ENCODE data around the gene SLC22A17. TPM values are rescaled to one million over a fixed set of nuclear protein-coding genes. Genes with fewer than 3 reads are reported as not detected.

SLC22A17 gene
- total and polyA plus RNA-seq, 2 of the 13 experiments (the other 11 are each of a cell fraction or from before 2014, with no cell fraction given), result 0.95 to 1.1 TPM

GRCh38 chr14:23385642-23386265, 33.1 kb upstream of the SLC22A17 start (continued):
- TF ChIP-seq KDM2A (CRISPR knock-in tag; IDR thresholded peaks at IDR 0.05; ENCODE audit: borderline replicate concordance, low read depth) (no peak), RERE (CRISPR knock-in tag; IDR thresholded peaks at IDR 0.05; ENCODE audit: low read depth) (no peak), PREB (CRISPR knock-in tag; IDR thresholded peaks at IDR 0.05) (no peak), KMT2A (CRISPR knock-in tag; IDR thresholded peaks at IDR 0.05) (no peak), ZNF792 (CRISPR knock-in tag; IDR thresholded peaks at IDR 0.05) (no peak), ZUFSP (CRISPR knock-in tag; IDR thresholded peaks at IDR 0.05; ENCODE audit: borderline replicate concordance) (no peak), SOX5 (CRISPR knock-in tag; IDR thresholded peaks at IDR 0.05; ENCODE audit: borderline replicate concordance) (no peak), TEF (CRISPR knock-in tag; IDR thresholded peaks at IDR 0.05) (no peak), ZBTB14 (CRISPR knock-in tag; IDR thresholded peaks at IDR 0.05) (no peak), ELF3 (CRISPR knock-in tag; IDR thresholded peaks at IDR 0.05) (peak; percentile 67), CHD2 (IDR thresholded peaks at IDR 0.05; ENCODE audit: low read depth, low read length) (no peak), ZBTB46 (CRISPR knock-in tag; IDR thresholded peaks at IDR 0.05; ENCODE audit: borderline replicate concordance) (no peak), ZFP82 (CRISPR knock-in tag; IDR thresholded peaks at IDR 0.05; ENCODE audit: borderline replicate concordance) (no peak), TAF1 (CRISPR knock-in tag; IDR thresholded peaks at IDR 0.05) (no peak), RFX3 (CRISPR knock-in tag; IDR thresholded peaks at IDR 0.05) (no peak), NR2F1 (CRISPR knock-in tag; IDR thresholded peaks at IDR 0.05) (no peak), ZNF552 (CRISPR knock-in tag; IDR thresholded peaks at IDR 0.05; ENCODE audit: borderline replicate concordance) (no peak), ZNF709 (CRISPR knock-in tag; IDR thresholded peaks at IDR 0.05) (no peak; the same call in 1 of the 2 replicates)
